Activated CD8-positive, alpha-beta memory T cell treated with anti-CD3 and anti-CD28 coated beads, Interleukin-2, amount 10 ng/mL, durations not matched to agents 7 days and 5 days (primary cell): ENCODE results near the gene STX12. TPM values are rescaled to one million over a fixed set of nuclear protein-coding genes. Genes with fewer than 3 reads are reported as not detected.
"Not testable (repeated sequence)": the region's sequence is repeated elsewhere in the genome, so short reads cannot be mapped to it uniquely, and the experiment has no call there.

Experiments
- ATAC-seq: fragments of 150-1000 bp; cut with Tn5 transposase; one replicate; pipeline ENCODE4 v1.10.0; 2021; ENCODE audit warnings: moderate library complexity
- CTCF ChIA-PET: fragments of 350-600 bp; sonication (Branson Sonifier 250); formaldehyde crosslinking; loops from one replicate; lab custom pipeline; 2021; ENCODE audit warnings: antibody characterized with exemption; lab: Charles Lee
- DNase-seq: peaks from one replicate; pipeline ENCODE4 v3.0.0-alpha.2; 2020
- H3K27ac Mint-ChIP-seq: one replicate; pipeline ENCODE4 v1.8.0; 2021; ENCODE audit warnings: mild to moderate bottlenecking, mixed read lengths
- H3K27me3 Mint-ChIP-seq: one replicate; pipeline ENCODE4 v1.8.0; 2021; ENCODE audit warnings: mixed read lengths
- H3K36me3 Mint-ChIP-seq: one replicate; pipeline ENCODE4 v1.8.0; 2021; ENCODE audit warnings: mild to moderate bottlenecking, mixed read lengths
- H3K4me1 Mint-ChIP-seq: one replicate; pipeline ENCODE4 v1.8.0; 2021; ENCODE audit warnings: mixed read lengths
- H3K4me3 Mint-ChIP-seq: one replicate; pipeline ENCODE4 v1.8.0; 2021; ENCODE audit warnings: mild to moderate bottlenecking, moderate library complexity, mixed read lengths
- H3K9me3 Mint-ChIP-seq: one replicate; pipeline ENCODE4 v1.8.0; 2022; ENCODE audit warnings: low read depth, mixed read lengths
- total RNA-seq, 2 experiments: library from RNA; stranded (reverse); gene quantifications; one replicate each; pipeline ENCODE4 v1.2.3, GENCODE V29; 2021

The STX12 gene
- total RNA-seq, 2 experiments from 2014 or later: 20.4 to 29.5 TPM

DNA sequence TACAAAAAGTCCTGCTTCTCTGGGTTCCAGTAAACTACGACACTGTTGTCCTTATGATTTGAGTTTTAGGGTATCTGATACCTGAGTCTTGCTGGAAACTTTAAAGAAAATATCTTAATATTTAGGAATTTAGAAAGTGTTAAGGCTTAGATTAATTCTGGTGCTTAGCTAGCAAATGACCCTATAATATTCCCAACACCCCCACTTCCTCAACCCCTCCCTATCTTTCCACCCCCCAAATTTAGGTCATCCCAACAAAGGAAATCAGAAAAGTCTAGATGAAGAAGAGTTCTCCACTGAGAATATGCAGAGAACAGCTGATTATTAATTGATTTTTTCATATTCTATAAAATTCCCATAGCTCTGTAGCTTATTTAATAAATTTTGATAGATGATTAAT is 11.7 kb downstream of the STX12 start:
- no peak for DNase-seq
- Mint-ChIP-seq H3K36me3 (peaks cover 17% of the 10 kb centered on the region), H3K9me3 (no peaks in the 10 kb centered on the region), H3K27me3 (no peaks in the 10 kb centered on the region), H3K4me3 (no peak overlapping the region), H3K4me1 (peaks cover 5% of the 10 kb centered on the region), H3K27ac (no peak overlapping the region)
- CTCF ChIA-PET: no interaction called here
- no peak for ATAC-seq

DNA sequence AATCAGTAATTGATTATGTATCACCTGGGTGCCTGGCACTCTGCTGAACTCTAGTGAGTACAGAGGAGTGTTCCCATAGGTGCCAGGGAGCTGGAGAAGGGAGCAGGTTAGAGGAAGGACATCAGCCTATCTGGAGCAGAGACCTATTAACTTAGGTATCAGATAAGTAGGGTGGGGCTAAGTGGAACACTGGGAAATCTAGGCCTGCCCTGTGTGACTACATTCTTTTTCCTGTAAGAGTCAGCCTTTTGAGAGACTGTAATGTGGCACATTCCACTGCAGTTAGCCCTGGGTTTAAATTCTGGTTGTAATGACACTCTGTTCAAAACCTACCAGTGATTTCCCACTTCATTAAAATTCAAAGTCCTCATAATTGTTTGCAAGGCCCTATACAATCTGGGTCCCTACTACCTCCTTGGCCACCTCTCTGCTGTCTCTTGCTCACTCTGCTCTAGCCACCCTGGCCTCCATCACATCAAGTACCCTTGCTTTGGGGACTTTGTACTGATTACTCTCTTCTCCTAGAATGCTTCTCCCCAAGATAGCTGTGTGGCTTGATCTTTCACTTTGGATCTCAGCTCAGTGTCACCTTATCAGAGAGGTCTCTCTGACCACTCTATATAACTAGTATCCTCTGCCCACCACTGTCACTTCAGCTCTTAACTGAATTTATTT is 12.9 kb downstream of the STX12 start:
- peaks cover 24% of the 10 kb centered on the region for H3K36me3 Mint-ChIP-seq
- H3K9me3 Mint-ChIP-seq: no peaks in the 10 kb centered on the region
- peaks cover 5% of the 10 kb centered on the region for H3K4me1 Mint-ChIP-seq
- no peaks in the 10 kb centered on the region for H3K27me3 Mint-ChIP-seq
- H3K27ac Mint-ChIP-seq: no peak overlapping the region
- ATAC-seq (no peak), DNase-seq (no peak)
- CTCF ChIA-PET: interaction anchor here (0.5 kb wide), 1 partner anchor 196 kb away, joined by 3 read pairs; no protein-coding TSS in a partner anchor
- no peak overlapping the region for H3K4me3 Mint-ChIP-seq

DNA sequence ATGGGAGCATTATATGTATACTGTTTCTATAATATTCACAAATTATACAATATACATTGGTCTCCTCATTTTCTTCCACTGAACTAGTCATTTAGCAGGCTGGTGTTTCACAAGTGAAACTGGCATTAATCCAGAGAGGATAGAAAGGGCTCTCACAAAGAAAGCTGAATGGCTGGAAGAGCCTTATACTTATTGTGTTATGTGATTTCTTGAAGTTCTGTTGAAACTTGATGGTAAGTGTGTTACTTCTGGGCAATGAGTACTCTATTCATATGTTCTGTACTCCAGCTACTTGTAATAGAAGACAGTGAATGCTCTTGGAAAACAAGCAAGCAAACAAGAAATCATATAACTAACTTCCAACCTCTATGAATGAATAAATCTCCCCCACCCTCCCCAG is 14.9 kb downstream of the STX12 start:
- Mint-ChIP-seq H3K36me3 (peaks cover 19% of the 10 kb centered on the region), H3K9me3 (no peaks in the 10 kb centered on the region), H3K27ac (no peak overlapping the region), H3K4me1 (peaks cover 5% of the 10 kb centered on the region), H3K27me3 (no peaks in the 10 kb centered on the region), H3K4me3 (no peak overlapping the region)
- CTCF ChIA-PET: no interaction called here
- no peak for ATAC-seq
- DNase-seq: no peak

- H3K36me3 Mint-ChIP-seq: peaks cover 27% of the 10 kb centered on the region
- no peak for DNase-seq
- H3K27me3 Mint-ChIP-seq: no peaks in the 10 kb centered on the region
- no peak for ATAC-seq
- H3K4me3 Mint-ChIP-seq: no peak overlapping the region
- H3K4me1 Mint-ChIP-seq: peaks cover 2% of the 10 kb centered on the region
- CTCF ChIA-PET: interaction anchor here (1.1 kb wide), 1 partner anchor 16 kb away, joined by 4 read pairs; no protein-coding TSS in a partner anchor
- no peaks in the 10 kb centered on the region for H3K9me3 Mint-ChIP-seq
- H3K27ac Mint-ChIP-seq: no peak overlapping the region
Observed at GRCh38 chr1:27789540-27790041, 16.6 kb downstream of the STX12 start.

DNA sequence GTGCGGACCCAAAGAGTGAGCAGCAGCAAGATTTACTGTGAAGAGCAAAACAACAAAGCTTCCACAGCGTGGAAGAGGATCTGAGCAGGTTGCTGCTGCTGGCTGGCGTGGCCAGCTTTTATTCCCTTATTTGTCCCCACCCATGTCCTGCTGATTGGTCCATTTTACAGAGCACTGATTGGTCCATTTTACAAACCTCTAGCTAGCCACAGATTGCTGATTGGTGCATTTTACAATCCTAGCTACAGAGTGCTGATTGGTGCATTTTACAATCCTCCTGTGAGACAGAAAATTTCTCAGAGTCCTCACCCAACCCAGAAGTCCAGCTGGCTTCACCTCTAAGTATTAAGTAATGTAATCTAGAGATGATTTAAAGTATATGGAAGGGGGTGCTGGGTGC is 17.3 kb downstream of the STX12 start:
- H3K36me3 Mint-ChIP-seq: peaks cover 31% of the 10 kb centered on the region
- H3K4me1 Mint-ChIP-seq, H3K9me3 Mint-ChIP-seq, H3K27me3 Mint-ChIP-seq, H3K4me3 Mint-ChIP-seq, ATAC-seq, DNase-seq, CTCF ChIA-PET, H3K27ac Mint-ChIP-seq: not testable (repeated sequence)

GRCh38 chr1:27795601-27796000 is 22.6 kb downstream of the STX12 start:
- H3K9me3 Mint-ChIP-seq: no peaks in the 10 kb centered on the region
- no peak overlapping the region for H3K27ac Mint-ChIP-seq
- no peak for DNase-seq
- no peak for ATAC-seq
- no peak overlapping the region for H3K4me3 Mint-ChIP-seq
- no peaks in the 10 kb centered on the region for H3K27me3 Mint-ChIP-seq
- peaks cover 13% of the 10 kb centered on the region for H3K4me1 Mint-ChIP-seq
- H3K36me3 Mint-ChIP-seq: peaks cover 49% of the 10 kb centered on the region
- CTCF ChIA-PET: no interaction called here

DNA sequence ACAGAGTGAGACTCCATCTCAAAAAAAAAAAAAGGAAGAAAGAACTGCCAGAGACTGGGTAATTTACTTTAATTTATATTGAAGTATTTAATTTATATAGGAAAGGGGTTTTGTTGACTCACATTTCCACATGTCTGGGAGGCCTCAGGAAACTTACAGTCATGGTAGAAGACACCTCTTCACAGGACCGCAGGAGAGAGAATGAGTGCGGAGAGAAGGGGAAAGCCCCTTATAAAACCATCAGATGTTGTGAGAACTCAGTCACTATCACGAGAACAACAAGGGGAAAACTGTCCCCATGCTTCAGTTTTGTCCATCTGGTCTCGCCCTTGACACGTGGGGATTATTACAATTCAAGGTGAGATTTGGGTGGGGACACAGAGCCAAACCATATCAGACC is 31.8 kb downstream of the STX12 start:
- no peaks in the 10 kb centered on the region for H3K9me3 Mint-ChIP-seq
- H3K36me3 Mint-ChIP-seq: peaks cover 40% of the 10 kb centered on the region
- no peaks in the 10 kb centered on the region for H3K27me3 Mint-ChIP-seq
- peaks cover 2% of the 10 kb centered on the region for H3K4me1 Mint-ChIP-seq
- DNase-seq: no peak
- H3K27ac Mint-ChIP-seq: no peak overlapping the region
- no peak overlapping the region for H3K4me3 Mint-ChIP-seq
- ATAC-seq: no peak
- CTCF ChIA-PET: interaction anchor here (1.5 kb wide), 1 partner anchor 23 kb away, joined by 4 read pairs; no protein-coding TSS in a partner anchor

DNA sequence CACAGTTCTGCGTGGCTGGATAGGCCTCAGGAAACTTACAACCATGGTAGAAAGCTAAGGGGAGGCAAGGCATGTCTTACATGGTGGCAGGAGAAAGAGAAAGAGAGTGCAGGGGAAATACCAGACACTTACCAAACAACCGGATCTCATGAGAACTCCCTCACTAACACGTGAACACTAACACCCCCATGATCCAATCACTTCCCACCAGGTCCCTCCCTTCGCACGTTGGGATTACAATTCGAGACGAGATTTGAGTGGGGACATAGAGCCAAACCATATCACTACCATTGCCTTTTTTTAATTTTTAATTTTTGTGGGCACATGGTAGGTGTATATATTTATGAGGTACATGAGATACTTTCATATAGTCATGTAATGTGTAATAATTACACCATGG is 33.7 kb downstream of the STX12 start:
- peaks cover 5% of the 10 kb centered on the region for H3K4me1 Mint-ChIP-seq
- no peaks in the 10 kb centered on the region for H3K27me3 Mint-ChIP-seq
- DNase-seq (no peak), ATAC-seq (no peak)
- no peak overlapping the region for H3K27ac Mint-ChIP-seq
- H3K9me3 Mint-ChIP-seq: no peaks in the 10 kb centered on the region
- peaks cover 28% of the 10 kb centered on the region for H3K36me3 Mint-ChIP-seq
- CTCF ChIA-PET: no interaction called here
- H3K4me3 Mint-ChIP-seq: no peak overlapping the region

DNA sequence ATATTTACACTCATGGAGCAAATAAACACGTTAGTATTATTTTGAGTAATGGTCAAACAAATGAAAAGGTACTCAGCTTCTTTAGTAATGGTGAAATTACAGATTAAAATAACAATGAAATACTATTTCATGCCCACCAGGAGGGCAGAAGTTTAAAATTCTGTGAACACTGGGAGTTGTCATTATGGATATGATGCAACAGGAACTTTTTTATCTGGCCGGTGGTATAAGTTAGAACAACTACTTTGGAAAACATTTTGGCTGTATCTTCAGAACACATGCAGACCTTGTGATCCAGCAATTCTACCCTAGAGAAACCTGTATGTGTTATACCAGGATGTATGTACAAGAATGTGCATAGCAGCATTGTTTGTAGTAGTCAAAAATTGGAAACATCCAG is 34.4 kb downstream of the STX12 start:
- no peak for DNase-seq
- CTCF ChIA-PET: no interaction called here
- ATAC-seq: no peak
- Mint-ChIP-seq H3K9me3 (no peaks in the 10 kb centered on the region), H3K36me3 (peaks cover 26% of the 10 kb centered on the region), H3K4me3 (no peak overlapping the region), H3K27ac (no peak overlapping the region), H3K4me1 (peaks cover 7% of the 10 kb centered on the region), H3K27me3 (no peaks in the 10 kb centered on the region)

- H3K4me3 Mint-ChIP-seq, ATAC-seq, H3K27ac Mint-ChIP-seq, H3K4me1 Mint-ChIP-seq, CTCF ChIA-PET, DNase-seq, H3K9me3 Mint-ChIP-seq, H3K27me3 Mint-ChIP-seq: not testable (repeated sequence)
- peaks cover 26% of the 10 kb centered on the region for H3K36me3 Mint-ChIP-seq
Observed at GRCh38 chr1:27808131-27808530, 35.1 kb downstream of the STX12 start.

GRCh38 chr1:27809883-27810282 is 36.9 kb downstream of the STX12 start:
- Mint-ChIP-seq H3K9me3 (no peaks in the 10 kb centered on the region), H3K27me3 (no peaks in the 10 kb centered on the region), H3K36me3 (peaks cover 20% of the 10 kb centered on the region), H3K4me3 (no peak overlapping the region), H3K27ac (no peak overlapping the region), H3K4me1 (peaks cover 6% of the 10 kb centered on the region)
- DNase-seq: no peak
- ATAC-seq: no peak
- CTCF ChIA-PET: no interaction called here

GRCh38 chr1:27811741-27812500 is 38.9 kb downstream of the STX12 start:
- Mint-ChIP-seq H3K27ac (peak overlapping the region; percentile 56), H3K9me3 (no peaks in the 10 kb centered on the region), H3K36me3 (peaks cover 17% of the 10 kb centered on the region), H3K4me3 (no peak overlapping the region), H3K4me1 (peaks cover 5% of the 10 kb centered on the region), H3K27me3 (no peaks in the 10 kb centered on the region)
- CTCF ChIA-PET: interaction anchor here (1.5 kb wide), 1 partner anchor 13 kb away, joined by 3 read pairs; no protein-coding TSS in a partner anchor
- ATAC-seq: no peak
- DNase-seq: no peak

DNA sequence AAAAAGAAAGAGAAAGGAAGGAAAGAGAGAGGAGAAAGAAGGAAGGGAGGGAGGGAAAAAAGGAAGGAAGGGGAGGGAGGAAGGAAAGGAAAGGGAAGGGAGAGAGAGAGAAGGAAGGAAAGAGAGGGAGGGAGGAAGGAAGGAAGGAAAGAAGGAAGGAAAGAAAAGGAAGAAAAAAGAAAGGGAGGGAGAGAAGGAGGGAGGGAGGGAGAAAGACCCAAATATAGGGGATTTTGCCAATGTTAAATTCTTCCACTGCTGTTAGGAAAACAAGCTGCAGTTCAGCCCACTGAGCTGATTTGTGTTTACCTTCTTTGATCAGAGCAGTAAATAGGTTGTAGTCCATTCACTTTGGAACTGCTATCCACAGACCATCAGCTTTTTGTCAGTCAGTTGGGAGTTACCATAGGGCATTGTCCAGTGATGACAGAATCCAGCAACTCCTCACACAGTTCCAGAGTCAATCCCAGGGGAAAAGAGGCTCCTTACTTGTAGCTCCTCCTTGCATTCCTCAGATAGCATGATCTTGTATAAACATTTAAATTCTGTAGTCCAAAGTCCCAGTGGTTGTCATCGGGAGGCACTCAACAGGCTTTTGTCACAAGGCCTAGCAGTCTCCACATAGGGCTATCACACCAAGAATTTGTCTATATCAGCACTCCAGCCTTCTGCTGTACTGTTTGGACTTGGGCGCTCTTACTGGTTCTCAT is 44.1 kb downstream of the STX12 start:
- H3K27ac Mint-ChIP-seq: peak overlapping the region; percentile 47
- CTCF ChIA-PET: interaction anchor here (1.5 kb wide), 1 partner anchor 148 kb away, joined by 4 read pairs; no protein-coding TSS in a partner anchor

More for the DNA sequence above, 44.1 kb downstream of the STX12 start:
- no peak overlapping the region for H3K4me3 Mint-ChIP-seq
- H3K27me3 Mint-ChIP-seq: no peaks in the 10 kb centered on the region
- peaks cover 28% of the 10 kb centered on the region for H3K36me3 Mint-ChIP-seq
- H3K4me1 Mint-ChIP-seq: no peaks in the 10 kb centered on the region
- DNase-seq: no peak
- ATAC-seq: no peak
- no peaks in the 10 kb centered on the region for H3K9me3 Mint-ChIP-seq
